CD4-positive, alpha-beta T cell (primary cell): Measurements from ENCODE around the gene PPARD. TPM values are rescaled to one million over a fixed set of nuclear protein-coding genes. Genes with fewer than 3 reads are reported as not detected.
"Not testable (repeated sequence)": the region's sequence is repeated elsewhere in the genome, so short reads cannot be mapped to it uniquely, and the experiment has no call there.

Source experiments
- ATAC-seq: fragments of 200-7000 bp; cut with Tn5 transposase; one replicate; pipeline ENCODE4 v1.10.0; 2022; ENCODE audit warnings: mild to moderate bottlenecking; ENCODE audit not compliant: poor library complexity
- CTCF ChIA-PET: fragments of 350-600 bp; sonication (Branson Sonifier 250); formaldehyde crosslinking; loops from one replicate; lab custom pipeline; 2021; ENCODE audit warnings: antibody characterized with exemption, inconsistent platforms; lab: Charles Lee
- POLR2A ChIA-PET: fragments of 350-600 bp; sonication (Branson Sonifier 250); formaldehyde crosslinking; loops from one replicate; lab custom pipeline; 2021; ENCODE audit warnings: antibody characterized with exemption, inconsistent platforms; lab: Charles Lee
- DNase-seq, 14 experiments: peaks; one replicate each; pipeline ENCODE4 v3.0.0-alpha.2; 2013 to 2020; ENCODE audit warnings: mixed read lengths in 2 of 14
- H3K27ac ChIP-seq, 2 donors: one replicate each; pipeline versions ENCODE4 v1.5.1 to v1.7.0; 2013; ENCODE audit warnings: low read length in 2 of 2, low read depth in 1 of 2, mild to moderate bottlenecking in 1 of 2
- H3K27me3 ChIP-seq, 2 experiments: 1 replicate in 1 of 2; 2 replicates in 1 of 2; pipeline versions ENCODE4 v1.6.1 to v1.7.0; 2013; ENCODE audit warnings: low read length in 2 of 2, control low read depth in 1 of 2, mild to moderate bottlenecking in 1 of 2, moderate library complexity in 1 of 2; ENCODE audit not compliant: insufficient read depth in 2 of 2, control insufficient read depth in 1 of 2
- H3K36me3 ChIP-seq: one replicate; pipeline ENCODE4 v1.6.1; 2013; ENCODE audit warnings: low read length, control low read depth; ENCODE audit not compliant: insufficient read depth
- H3K4me1 ChIP-seq: one replicate; pipeline ENCODE4 v1.6.1; 2013; ENCODE audit warnings: low read length, control low read depth; ENCODE audit not compliant: insufficient read depth
- H3K4me3 ChIP-seq: one replicate; pipeline ENCODE4 v1.5.1; 2013; ENCODE audit warnings: mild to moderate bottlenecking, low read length, moderate library complexity
- H3K9me3 ChIP-seq, 2 experiments: 1 replicate in 1 of 2; 2 replicates in 1 of 2; pipeline versions ENCODE4 v1.6.1 to v1.7.0; 2013; ENCODE audit warnings: low read length in 2 of 2, mild to moderate bottlenecking in 2 of 2, control low read depth in 1 of 2, moderate library complexity in 1 of 2; ENCODE audit not compliant: control insufficient read depth in 1 of 2, insufficient read depth in 1 of 2
- H3K27ac Mint-ChIP-seq: one replicate; pipeline ENCODE4 v1.8.0; 2020; ENCODE audit warnings: mixed read lengths
- H3K27me3 Mint-ChIP-seq: one replicate; pipeline ENCODE4 v1.8.0; 2021; ENCODE audit warnings: mixed read lengths
- H3K36me3 Mint-ChIP-seq: one replicate; pipeline ENCODE4 v1.8.0; 2021; ENCODE audit warnings: low read depth, mixed read lengths
- H3K4me1 Mint-ChIP-seq: one replicate; pipeline ENCODE4 v1.8.0; 2021; ENCODE audit warnings: low read depth, mixed read lengths
- H3K4me3 Mint-ChIP-seq: one replicate; pipeline ENCODE4 v1.8.0; 2020; ENCODE audit warnings: mild to moderate bottlenecking, mixed read lengths
- H3K9me3 Mint-ChIP-seq: one replicate; pipeline ENCODE4 v1.8.0; 2020; ENCODE audit warnings: mixed read lengths
- CTCF ChIP-seq: fragments of 200-600 bp; IDR thresholded peaks from one replicate; pipeline ENCODE4 v1.8.0; 2022; ENCODE audit warnings: antibody characterized with exemption, mild to moderate bottlenecking
- intact Hi-C, 2 experiments: fragments of 100-400 bp; cut with DNase I in 1 of 2; cut with micrococcal nuclease in 1 of 2; formaldehyde crosslinking; loops; one replicate each; pipeline versions ENCODE4 v1.15.1 to v1.9.0; 2023 to 2025; cut with DNase I, micrococcal nuclease
- total RNA-seq, 174 experiments: library from RNA in 2 of 174; stranded (reverse) in 2 of 174; gene quantifications; one replicate each; pipeline ENCODE4 v1.2.3 and lab custom pipeline; 2021 to 2026

Gene PPARD
- total RNA-seq, 2 experiments from 2014 or later: 34.1 to 37.0 TPM

DNA sequence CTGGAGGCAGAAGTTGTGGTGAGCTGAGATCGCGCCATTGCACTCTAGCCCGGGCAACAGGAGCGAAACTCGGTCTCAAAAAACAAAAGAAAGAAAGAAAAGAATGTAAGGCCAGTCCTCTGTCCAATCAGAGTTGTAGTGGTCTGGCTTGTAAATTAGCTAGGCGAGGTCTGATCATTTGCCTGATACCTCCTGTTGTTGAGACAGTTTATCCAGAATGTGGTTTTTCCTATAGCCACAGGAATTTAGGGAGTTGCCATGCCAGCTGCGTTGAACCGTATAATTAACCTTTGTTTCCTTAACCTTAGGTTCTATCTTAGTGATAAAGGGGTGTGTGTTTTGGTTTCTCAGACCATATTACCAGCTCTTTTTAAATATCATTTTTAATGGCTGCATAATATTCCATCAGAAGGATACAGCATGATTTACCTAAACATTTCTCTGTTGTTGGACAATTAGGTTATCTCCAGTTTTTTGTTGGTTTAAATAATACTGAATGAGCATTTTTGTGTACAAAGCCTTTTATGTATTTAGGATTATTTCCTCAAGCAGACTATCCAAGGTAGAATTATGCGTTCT lies 11.7 kb upstream of the PPARD start:
- Mint-ChIP-seq H3K36me3 (peaks cover 32% of the 10 kb centered on the region), H3K4me3 (no peak overlapping the region), H3K27ac (no peak overlapping the region)

GRCh38 chr6:35332074-35332887 lies 10.1 kb upstream of the PPARD start:
- Histone ChIP-seq H3K4me1 (peaks cover 22% of the 10 kb centered on the region), H3K36me3 (peaks cover 12% of the 10 kb centered on the region)
- Mint-ChIP-seq H3K27ac (peak overlapping the region; percentile 77), H3K4me1 (peaks cover 29% of the 10 kb centered on the region), H3K36me3 (peaks cover 34% of the 10 kb centered on the region)
- H3K4me3 Mint-ChIP-seq, H3K27me3 Mint-ChIP-seq, H3K9me3 Mint-ChIP-seq, H3K4me3 ChIP-seq, intact Hi-C loops, H3K9me3 ChIP-seq, H3K27ac ChIP-seq, H3K27me3 ChIP-seq: not testable (repeated sequence)
- ATAC-seq (peak; percentile 90), DNase-seq (peak; percentile 66 to 93 (median 78))
- peak; percentile 44 for TF ChIP-seq CTCF
- POLR2A ChIA-PET: interaction anchor here (0.7 to 2.4 kb wide), 10 partner anchors 10 to 133 kb away, joined by 3 to 15 read pairs (median 6); partner anchors contain the start of genes DEF6, FANCE and ZNF76
- CTCF ChIA-PET: interaction anchor here (0.6 to 2.4 kb wide), 7 partner anchors 9 to 639 kb away, joined by 3 to 12 read pairs (median 4); partner anchors contain the start of gene PPARD

More for the DNA sequence above, 11.7 kb upstream of the PPARD start:
- H3K9me3 ChIP-seq: no peaks in the 10 kb centered on the region
- peaks cover 28% of the 10 kb centered on the region for H3K4me1 ChIP-seq
- CTCF ChIA-PET: interaction anchor here (1.2 kb wide), 1 partner anchor 33 kb away, joined by 3 read pairs; the partner anchor contains the start of gene DEF6
- no peak for TF ChIP-seq CTCF
- intact Hi-C loops: no loop called here
- POLR2A ChIA-PET: interaction anchor here (1.0 to 6.8 kb wide), 4 partner anchors 12 to 33 kb away, joined by 3 to 94 read pairs (median 3); partner anchors contain the start of gene DEF6
- peaks cover 15% of the 10 kb centered on the region for H3K36me3 ChIP-seq
- no peaks in the 10 kb centered on the region for H3K27me3 Mint-ChIP-seq
- no peaks in the 10 kb centered on the region for H3K27me3 ChIP-seq
- H3K4me1 Mint-ChIP-seq: peaks cover 27% of the 10 kb centered on the region
- DNase-seq (no peak), ATAC-seq (no peak)
- H3K27ac ChIP-seq: no peak overlapping the region
- no peaks in the 10 kb centered on the region for H3K9me3 Mint-ChIP-seq
- H3K4me3 ChIP-seq: no peak overlapping the region

GRCh38 chr6:35341557-35341956 lies 801 bp upstream of the PPARD start:
- H3K4me3 Mint-ChIP-seq: peak overlapping the region; percentile 98
- peaks cover 6% of the 10 kb centered on the region for H3K36me3 ChIP-seq
- peaks cover 51% of the 10 kb centered on the region for H3K36me3 Mint-ChIP-seq
- peaks cover 2% of the 10 kb centered on the region for H3K9me3 Mint-ChIP-seq
- ChIA-PET POLR2A (interaction anchor here (0.5 to 4.3 kb wide), 12 partner anchors 9 to 391 kb away, joined by 3 to 28 read pairs (median 4); partner anchors contain the start of genes DEF6, FANCE and RPL10A), CTCF (interaction anchor here (0.6 to 4.9 kb wide), 23 partner anchors 9 to 332 kb away, joined by 3 to 73 read pairs (median 4); partner anchors contain the start of genes DEF6, FANCE and RPL10A)
- H3K27me3 ChIP-seq: no peaks in the 10 kb centered on the region
- H3K4me1 ChIP-seq: peaks cover 42% of the 10 kb centered on the region
- H3K27ac Mint-ChIP-seq: peak overlapping the region; percentile 89
- no peak for TF ChIP-seq CTCF
- DNase-seq (peak in 1 of 14 experiments; percentile 31), ATAC-seq (no peak)
- H3K9me3 ChIP-seq: no peaks in the 10 kb centered on the region
- no peak overlapping the region for H3K4me3 ChIP-seq
- H3K27ac ChIP-seq: no peak overlapping the region
- no peaks in the 10 kb centered on the region for H3K27me3 Mint-ChIP-seq
- peaks cover 59% of the 10 kb centered on the region for H3K4me1 Mint-ChIP-seq
- intact Hi-C loops: loop anchor here (5.0 to 10.0 kb wide), 4 partner anchors 44 to 396 kb away; partner anchors contain the start of genes ARMC12 (in 1 of the 2) and DEF6 (in 1 of the 2)
